Stimulated activated CD8-positive, alpha-beta memory T cell treated with anti-CD3 and anti-CD28 coated beads, Interleukin-12 subunit alpha, Interleukin-12 subunit beta, amount 100 ng/mL, for 4 hours (primary cell): ENCODE results near the gene TUBA4B.

Experiments used
- DNase-seq: peaks from one replicate; pipeline ENCODE4 v3.0.0-alpha.2; 2020; ENCODE audit warnings: low read depth

TUBA4B gene

GRCh38 chr2:219252900-219253752 is at the start of gene TUBA4B:
TUBA4B (plus strand) TSS chr2:219253243; CDS start chr2:219253408, 165 bp downstream.
- DNase-seq, result no peak

DNA sequence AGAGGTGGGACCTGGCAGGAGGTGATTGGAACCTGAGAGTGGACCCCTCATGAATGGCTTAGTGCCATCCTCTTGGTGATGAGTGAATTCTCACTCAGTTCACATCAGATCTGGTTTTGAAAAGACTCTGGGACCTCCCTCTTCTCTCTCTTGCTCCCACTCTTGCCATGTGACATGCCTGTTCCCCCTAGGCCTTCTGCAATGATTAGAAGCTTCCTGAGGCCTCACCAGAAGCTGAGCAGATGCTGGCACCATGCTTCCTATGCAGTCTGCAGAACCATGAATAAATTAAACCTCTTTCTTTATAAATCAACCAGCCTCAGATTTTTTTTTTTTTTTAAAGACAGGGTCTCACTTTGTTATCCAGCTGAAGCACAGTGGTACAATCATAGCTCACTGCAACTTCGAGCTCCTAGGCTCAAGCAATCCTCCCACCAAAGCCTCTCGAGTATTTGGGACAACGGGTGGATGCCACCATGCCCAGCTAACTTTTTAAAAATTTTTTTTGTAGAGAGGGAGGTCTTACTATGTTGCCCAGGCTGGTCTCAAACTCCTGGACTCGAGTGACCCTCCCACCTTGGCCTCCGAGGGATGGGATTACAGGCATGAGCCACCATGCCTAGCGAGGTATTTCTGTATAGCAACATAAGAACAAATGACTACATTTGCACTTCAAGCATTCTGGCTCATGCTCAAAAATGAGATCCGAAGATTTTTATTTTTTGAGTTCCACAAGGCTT is 48.4 kb upstream of the TUBA4B start:
- DNase-seq, result no peak

DNA sequence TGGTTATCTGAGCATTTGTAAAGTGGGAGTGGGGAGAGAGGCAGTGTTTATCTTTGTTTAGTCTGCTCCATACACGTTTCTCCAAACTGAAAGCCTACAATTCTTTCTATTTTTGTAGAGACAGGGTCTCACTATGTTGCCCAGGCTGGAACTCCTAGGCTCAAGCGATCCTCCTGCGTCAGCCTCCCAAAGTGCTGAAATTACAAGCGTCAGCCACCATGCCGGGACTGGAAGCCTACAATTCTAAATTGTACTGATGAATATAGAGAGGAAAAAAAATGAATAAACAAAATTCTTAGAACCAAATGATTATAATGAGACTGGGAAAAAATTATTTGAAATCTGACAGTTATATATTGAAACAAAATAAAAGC is 47.9 kb upstream of the TUBA4B start:
- DNase-seq, result no peak

DNA sequence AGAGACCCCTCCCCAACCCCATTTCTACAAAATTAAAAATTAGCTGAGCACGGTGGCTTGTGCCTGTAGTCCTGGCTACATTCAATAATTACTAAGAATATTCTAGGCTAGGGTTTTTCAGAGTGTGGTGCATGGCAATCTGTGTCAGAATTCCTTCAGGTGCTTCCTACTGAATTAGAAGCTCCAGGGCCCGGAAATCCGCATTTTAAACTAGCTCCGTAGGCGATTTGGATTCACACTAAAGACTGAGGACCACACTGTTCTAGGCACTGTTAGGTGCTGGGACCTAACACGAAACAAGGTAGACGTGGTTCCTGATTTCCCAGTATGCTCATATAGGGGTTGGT is 47.1 kb upstream of the TUBA4B start:
- DNase-seq, result no peak

GRCh38 chr2:219206328-219207133 is 46.5 kb upstream of the TUBA4B start, which contains the start of gene ZFAND2B:
ZFAND2B (plus strand) TSS chr2:219206782; CDS start chr2:219206988, 206 bp downstream.
- peak; percentile 94 for DNase-seq

GRCh38 chr2:219207134-219207883 is 45.7 kb upstream of the TUBA4B start:
- no peak for DNase-seq

- DNase-seq, result no peak
Measured at GRCh38 chr2:219207884-219208740, 44.9 kb upstream of the TUBA4B start.

DNA sequence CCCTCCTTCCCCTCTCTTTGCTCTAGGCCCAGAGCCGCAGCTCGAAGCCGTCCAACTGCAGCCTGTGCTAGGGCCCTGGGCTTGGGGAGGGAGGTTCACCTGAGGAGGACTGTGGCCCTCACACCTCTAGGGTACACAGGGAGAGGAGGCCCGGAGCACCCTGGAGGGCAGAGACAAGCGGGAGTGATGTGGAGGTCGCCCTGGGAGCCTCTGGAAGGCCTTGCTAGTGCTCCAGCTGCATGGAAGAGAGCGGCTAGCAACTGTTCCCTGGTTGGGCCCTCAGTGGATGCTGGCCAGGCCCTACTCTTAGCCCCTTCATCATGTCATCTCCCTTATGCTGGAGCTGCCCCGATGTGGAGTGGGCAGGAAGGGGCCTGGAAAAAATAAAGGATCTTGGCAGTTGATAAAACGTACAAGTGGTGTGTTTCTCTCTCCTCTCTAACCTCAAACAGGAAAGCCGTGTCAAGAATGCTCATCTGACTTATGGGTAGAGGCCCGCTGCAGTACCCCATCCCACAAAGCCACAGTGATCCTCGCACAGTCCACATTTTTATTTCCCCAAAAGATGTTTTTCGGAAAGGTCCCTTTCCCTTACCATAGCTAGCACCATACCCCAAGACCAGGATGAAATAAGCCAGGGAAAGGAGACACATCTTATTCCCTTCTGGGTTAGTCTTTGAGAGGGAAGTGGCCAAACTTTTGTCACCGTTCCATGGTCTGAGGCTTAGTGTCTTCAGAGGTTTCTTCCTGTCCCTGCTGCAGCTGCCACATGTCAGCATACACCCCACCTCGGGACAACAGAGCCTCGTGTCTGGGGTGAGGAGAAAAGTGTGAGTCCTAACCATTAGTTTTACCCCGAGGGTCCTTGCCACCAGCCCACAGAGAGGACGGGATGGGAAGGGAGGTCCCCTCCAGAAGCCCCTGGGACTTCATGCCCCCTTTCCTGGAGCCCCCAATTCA is 43.5 kb upstream of the TUBA4B start:
- DNase-seq, result no peak

- DNase-seq, result no peak
Measured at GRCh38 chr2:219210196-219210885, 42.7 kb upstream of the TUBA4B start.

DNA sequence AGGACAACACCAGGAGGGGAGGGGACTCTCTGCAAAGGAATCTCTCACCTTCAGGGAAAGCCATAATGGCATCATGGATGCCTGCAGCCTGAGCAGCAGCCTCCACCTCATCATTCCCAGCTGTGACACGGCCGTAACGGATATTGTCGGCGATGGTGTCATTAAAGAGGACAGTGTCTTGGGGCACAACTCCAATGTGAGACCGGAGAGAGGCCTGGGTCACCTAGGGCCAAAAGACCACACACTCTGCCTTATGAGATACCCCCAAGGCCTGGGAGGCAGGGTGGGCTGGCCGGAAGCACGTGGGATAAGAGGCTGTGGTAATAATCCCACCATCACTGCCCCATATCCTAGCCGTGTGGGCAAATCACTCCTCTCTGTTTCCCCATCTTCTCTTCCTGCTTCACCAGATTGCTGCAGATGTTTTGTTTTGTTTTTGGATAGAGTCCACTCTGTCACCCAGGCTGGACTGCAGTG is 42.1 kb upstream of the TUBA4B start:
- no peak for DNase-seq

DNA sequence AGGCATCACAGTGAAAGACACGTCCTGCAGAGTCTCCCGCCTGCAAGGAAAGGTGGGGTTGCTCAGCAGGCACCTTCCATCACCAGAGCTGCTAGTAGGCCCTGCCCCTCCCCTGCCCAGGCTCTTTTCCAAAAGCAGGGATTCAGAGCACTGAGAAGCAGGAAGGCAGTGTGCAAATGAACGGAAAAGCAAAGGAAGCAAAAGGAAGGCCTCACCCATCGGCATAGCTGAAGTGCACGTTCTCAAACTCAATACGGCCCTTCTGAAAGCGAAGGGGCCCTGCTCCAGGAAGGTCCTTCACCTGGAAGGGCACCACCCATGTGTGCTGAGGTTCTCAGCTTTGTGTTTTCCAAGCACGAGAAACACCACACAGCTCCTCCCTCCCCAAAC is 40.0 kb upstream of the TUBA4B start:
- DNase-seq, result no peak

DNA sequence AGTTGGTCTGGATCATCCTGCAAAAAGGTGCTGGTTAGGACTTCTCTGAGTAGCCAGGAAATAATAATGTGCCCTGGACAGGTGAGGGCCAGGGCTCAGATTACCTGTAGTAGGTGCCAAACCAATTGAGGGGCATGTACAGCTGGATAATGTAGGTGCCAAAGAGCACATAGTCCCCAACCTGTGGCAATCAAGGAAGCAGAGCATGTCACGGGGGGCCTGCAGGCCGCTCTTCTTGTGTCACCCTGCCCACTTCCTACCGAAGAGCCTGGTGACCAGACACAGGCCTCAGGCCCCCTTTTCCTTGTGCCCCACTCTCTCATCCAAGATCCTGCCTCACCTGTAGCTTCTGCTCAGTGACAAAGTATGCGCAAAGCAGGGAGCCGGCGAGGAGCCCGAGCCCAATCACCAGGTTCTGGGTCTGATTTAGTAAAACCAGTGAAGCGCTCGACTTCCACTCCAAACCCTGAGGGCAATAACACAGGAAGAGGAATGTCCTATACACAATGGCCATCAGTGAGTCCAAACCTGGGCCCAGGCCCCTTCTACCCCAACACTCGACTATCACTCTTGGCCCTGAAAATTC is 39.5 kb upstream of the TUBA4B start:
- no peak for DNase-seq

DNA sequence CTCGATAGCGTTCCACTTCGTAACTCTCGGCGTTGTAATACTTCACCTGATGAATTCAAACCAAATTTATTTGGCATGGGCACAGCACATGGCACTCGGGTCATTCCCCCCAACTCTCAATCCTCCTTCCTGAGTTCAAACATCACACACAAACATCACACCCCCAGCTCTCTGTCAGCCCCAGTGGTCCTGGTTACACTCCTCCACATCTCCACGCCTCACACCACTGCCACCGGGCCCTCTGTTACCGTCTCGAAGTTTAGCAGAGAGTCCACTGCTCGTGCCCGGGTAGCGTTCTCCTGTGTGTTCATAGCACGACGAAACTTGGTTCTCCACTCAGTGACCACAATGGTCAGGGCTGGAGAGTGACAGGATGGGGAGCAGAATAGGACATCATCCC is 38.9 kb upstream of the TUBA4B start:
- DNase-seq, result no peak

DNA sequence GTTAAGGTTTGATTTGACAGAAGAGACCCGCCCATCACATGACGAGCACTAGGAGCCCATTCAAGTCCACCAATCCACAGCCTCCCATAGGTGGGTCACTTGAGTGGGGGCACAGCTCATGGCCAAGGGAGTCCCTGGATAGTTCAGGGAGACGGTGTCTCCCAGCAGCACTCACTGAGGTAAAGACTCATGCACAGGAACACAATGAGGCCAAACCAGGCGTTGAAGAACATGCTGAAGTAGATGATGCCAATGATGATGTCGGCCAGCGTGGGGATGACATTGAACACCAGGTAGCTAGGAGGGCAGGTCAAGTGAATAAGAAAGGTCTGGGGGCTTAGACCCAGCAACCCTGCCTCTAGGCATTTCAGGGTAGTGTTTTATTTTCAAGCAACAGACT is 38.3 kb upstream of the TUBA4B start:
- no peak for DNase-seq

GRCh38 chr2:219215871-219216534 is 37.0 kb upstream of the TUBA4B start:
- DNase-seq, result no peak

DNA sequence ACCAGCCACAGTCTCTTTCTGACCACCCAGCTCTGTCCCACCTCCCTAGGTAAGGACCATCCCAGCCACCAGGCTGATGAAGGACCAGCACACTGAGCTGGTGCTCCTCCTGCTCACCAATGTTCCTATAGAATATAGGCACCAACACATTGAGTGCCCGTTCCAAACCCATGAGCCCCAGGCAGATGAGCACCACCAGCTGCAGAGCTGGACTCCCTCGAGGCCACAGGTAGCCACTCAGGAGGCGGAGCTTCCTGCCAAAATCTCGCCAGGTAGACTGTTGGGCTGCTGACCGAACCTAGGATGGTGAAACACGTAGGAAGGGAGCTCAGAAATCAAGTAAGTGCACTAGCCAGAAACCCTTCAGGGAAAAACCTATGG is 36.5 kb upstream of the TUBA4B start:
- DNase-seq, result no peak

GRCh38 chr2:219218217-219218731 is 34.8 kb upstream of the TUBA4B start:
- DNase-seq, result no peak
